ENCODE results near the gene ALG14.
"Not testable (repeated sequence)": the region's sequence is repeated elsewhere in the genome, so short reads cannot be mapped to it uniquely, and the experiment has no call there.

Gene ALG14

GRCh38 chr1:94953746-94954145 is 119.0 kb downstream of the ALG14 start:
- DNase-seq (ENCODE audit: low spot score) = no peak

- no peak for DNase-seq (ENCODE audit: low spot score)
Observed at GRCh38 chr1:94953107-94953506, 119.6 kb downstream of the ALG14 start.

GRCh38 chr1:94952539-94952938 is 120.2 kb downstream of the ALG14 start:
- no peak for DNase-seq (ENCODE audit: low spot score)

GRCh38 chr1:94951509-94952208 is 121.1 kb downstream of the ALG14 start:
- DNase-seq (ENCODE audit: low spot score) = no peak

- no peak for DNase-seq (ENCODE audit: low spot score)
Observed at GRCh38 chr1:94951046-94951445, 121.7 kb downstream of the ALG14 start.

GRCh38 chr1:94949681-94950661 is 122.8 kb downstream of the ALG14 start:
- DNase-seq (ENCODE audit: low spot score) = no peak

- DNase-seq (ENCODE audit: low spot score) = no peak
Observed at GRCh38 chr1:94947437-94947836, 125.3 kb downstream of the ALG14 start.

- no peak for DNase-seq (ENCODE audit: low spot score)
Observed at GRCh38 chr1:94946886-94947285, 125.9 kb downstream of the ALG14 start.

- DNase-seq (ENCODE audit: low spot score) = no peak
Observed at GRCh38 chr1:94942171-94943128, 130.3 kb downstream of the ALG14 start.

GRCh38 chr1:94941480-94941879 is 131.3 kb downstream of the ALG14 start:
- not testable (repeated sequence) for DNase-seq (ENCODE audit: low spot score)

- DNase-seq (ENCODE audit: low spot score) = no peak
Observed at GRCh38 chr1:94940738-94941137, 132.0 kb downstream of the ALG14 start.

GRCh38 chr1:94937820-94938219 is 134.9 kb downstream of the ALG14 start:
- no peak for DNase-seq (ENCODE audit: low spot score)

GRCh38 chr1:94936861-94937620 is 135.7 kb downstream of the ALG14 start:
- no peak for DNase-seq (ENCODE audit: low spot score)

GRCh38 chr1:94935476-94935875 is 137.3 kb downstream of the ALG14 start:
- no peak for DNase-seq (ENCODE audit: low spot score)

- DNase-seq (ENCODE audit: low spot score) = no peak
Observed at GRCh38 chr1:94935034-94935433, 137.7 kb downstream of the ALG14 start.

GRCh38 chr1:94934551-94934950 is 138.2 kb downstream of the ALG14 start:
- DNase-seq (ENCODE audit: low spot score) = no peak

GRCh38 chr1:94931254-94931841 is 141.4 kb downstream of the ALG14 start:
- no peak for DNase-seq (ENCODE audit: low spot score)

GRCh38 chr1:94929351-94930217 is 143.2 kb downstream of the ALG14 start:
- no peak for DNase-seq (ENCODE audit: low spot score)

GRCh38 chr1:94928293-94928939 is 144.3 kb downstream of the ALG14 start:
- DNase-seq (ENCODE audit: low spot score) = no peak

Measured in kidney capillary endothelial cell (primary cell).